Ecto neural progenitor cell (in vitro differentiated cells): ENCODE results near the gene TCIRG1.

Experiments
- DNase-seq: peaks from one replicate; pipeline ENCODE4 v3.0.0-alpha.2; 2018; ENCODE audit warnings: low spot score

The TCIRG1 gene

DNA sequence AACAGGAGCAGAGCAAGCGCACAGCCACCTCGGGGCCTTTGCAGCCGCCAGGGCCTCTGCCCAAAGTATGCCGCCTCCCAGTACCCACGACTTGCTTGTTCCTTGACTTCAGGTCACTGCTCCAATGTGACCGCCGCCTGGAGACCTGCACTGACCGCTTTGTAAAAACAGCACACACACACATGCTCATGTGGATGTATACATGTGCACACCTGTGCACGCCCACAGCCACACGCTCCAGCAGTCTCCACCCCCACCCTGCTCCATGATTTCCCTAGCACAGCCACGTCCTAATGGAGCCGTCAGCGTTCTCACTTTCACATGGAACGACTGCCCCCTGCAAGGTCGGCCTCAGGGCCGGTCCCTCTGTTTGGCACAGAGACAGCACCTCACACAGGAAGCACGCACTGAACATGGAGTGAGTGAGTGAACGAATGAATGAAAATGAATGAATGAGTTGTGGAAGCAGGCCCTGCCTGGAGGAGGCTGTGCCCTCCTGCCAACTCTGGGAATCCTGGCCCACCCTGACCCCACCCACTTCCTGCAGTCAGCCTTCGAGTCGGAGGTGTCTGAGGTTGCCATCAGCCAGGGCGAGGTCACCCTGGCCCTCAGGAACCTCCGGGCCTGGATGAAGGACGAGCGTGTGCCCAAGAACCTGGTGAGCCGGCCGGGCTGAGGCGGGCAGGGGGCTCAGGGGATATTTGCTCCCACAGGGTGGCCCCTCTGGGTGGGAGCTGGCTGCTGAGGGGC lies 20.7 kb upstream of the TCIRG1 start:
- no peak for DNase-seq

DNA sequence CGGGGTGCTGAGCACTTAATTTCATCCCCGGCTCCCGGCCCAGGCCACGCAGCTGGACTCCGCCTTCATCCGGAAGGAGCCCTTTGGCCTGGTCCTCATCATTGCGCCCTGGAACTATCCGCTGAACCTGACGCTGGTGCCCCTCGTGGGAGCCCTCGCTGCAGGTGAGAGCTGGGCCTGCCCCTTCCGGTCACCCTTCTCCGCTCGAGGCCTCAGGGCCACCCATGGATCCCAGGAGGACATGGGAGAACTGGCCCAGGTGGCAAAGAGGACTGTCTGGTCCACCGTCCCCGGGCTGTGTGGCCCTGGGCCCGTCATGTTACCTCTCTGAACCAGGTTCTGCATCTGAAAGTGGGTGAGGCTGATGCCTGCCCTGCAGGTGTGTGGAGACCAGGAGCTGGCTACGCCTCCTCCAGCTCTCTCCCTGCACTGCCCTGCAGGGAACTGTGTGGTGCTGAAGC lies 20.1 kb upstream of the TCIRG1 start:
- DNase-seq, result no peak

DNA sequence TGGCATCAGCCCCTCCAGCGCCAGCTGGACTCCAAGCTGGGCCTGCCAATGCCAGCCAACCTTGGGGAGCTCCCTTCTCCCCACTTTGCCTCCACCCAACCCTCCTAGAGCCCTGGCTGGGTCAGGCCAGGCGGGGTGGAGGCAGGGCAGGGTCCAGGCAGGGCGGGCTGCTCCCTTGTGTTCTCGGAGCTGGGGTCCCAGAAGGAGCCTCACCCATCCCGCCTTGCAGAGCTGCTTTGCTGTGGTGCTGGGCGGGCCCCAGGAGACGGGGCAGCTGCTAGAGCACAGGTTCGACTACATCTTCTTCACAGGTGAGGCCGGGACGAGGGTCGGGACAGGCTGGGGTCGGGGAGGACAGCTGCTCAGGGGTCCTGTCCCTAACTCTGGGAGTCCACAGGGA lies 19.3 kb upstream of the TCIRG1 start:
- no peak for DNase-seq

DNA sequence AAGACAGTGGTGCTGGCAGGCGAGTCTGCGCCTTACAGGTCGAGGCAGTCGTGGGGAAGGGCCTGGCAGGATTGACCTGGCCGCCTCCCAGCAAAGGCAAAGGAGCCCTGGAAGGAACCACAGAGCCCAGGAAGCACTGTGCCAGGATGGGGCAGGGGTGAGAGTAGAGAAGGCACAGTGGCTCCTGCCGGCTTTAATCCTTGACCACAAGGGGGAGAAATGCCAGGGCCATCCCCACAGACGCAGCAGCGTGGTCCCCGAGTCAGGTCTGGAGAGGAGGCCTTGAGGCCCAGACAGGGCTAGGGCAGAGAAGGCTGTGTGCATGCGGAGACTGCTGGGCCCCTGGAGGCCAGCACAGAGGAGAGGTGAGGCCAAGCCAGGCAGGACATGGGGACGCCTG lies 18.2 kb upstream of the TCIRG1 start:
- peak; percentile 61 for DNase-seq

DNA sequence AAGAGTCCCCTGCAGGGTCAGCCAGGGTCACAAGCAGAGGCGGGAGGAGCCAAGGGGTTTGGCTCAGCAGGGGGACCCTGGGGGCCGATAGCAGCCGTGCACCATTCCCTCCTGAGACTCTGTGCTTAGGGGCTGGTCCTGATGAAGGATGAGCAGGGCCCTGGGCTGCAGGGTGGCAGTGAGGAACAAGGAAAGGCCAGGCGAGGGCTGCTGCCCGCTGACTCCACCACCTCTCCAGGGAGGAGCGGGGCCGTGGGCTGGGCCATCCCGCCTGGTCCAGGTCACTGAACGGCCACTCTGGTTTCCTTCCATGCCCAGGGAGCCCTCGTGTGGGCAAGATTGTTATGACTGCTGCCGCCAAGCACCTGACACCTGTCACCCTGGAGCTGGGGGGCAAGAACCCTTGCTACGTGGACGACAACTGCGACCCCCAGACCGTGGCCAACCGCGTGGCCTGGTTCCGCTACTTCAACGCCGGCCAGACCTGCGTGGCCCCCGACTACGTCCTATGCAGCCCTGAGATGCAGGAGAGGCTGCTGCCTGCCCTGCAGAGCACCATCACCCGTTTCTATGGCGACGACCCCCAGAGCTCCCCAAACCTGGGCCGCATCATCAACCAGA lies 17.5 kb upstream of the TCIRG1 start:
- DNase-seq, result peak; percentile 68

DNA sequence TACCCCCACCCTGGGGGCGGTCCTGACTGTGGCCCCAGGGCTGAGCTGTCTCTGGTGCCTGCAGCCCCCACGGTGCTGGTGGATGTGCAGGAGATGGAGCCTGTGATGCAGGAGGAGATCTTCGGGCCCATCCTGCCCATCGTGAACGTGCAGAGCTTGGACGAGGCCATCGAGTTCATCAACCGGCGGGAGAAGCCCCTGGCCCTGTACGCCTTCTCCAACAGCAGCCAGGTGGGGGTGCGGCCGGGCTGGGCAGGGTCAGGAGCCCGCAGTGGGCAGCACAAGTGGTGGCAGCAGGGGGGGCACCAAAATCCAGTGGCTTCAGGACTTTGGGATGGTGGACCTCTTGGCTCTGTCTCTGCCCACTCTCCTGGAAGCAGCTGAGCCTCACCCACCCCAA lies 16.3 kb upstream of the TCIRG1 start:
- DNase-seq, result no peak

DNA sequence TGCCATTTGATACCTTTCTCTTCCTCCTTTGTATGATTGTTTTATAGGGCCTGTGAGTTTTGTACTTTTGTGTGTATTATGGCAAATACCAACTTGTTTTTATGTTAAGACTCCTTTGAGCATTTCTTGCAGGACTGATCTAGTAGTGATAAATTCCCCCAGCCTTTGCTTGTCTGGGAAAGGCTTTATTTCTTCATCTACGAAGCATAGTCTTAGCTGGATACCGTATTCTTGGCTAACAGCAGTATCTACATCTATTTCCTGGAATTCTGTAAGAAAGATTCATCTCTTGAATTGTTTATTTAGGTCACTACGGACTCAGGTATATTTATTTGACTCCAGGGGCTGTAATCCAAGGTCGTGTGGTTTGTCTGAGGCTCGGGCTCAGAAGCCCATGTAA lies 14.3 kb upstream of the TCIRG1 start:
- no peak for DNase-seq

DNA sequence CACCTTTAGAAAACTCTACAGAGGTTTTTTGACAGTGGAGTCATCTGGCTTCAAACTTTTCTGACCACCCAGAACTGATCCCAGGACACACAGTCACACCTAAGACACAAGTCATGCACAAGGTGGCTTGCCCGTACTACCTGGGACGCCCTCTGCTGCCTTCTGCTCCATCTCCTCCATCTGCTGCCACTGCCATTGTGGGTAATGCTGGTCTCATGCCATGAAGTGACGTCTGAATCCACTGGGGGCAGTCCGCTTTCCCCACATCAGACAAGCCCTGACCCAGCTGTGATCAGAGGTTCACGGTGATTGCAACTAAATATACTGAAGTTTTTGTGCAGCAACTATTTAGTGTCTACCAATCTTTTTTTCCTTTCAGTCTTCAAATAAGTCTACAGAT lies 13.8 kb upstream of the TCIRG1 start:
- DNase-seq, result no peak

DNA sequence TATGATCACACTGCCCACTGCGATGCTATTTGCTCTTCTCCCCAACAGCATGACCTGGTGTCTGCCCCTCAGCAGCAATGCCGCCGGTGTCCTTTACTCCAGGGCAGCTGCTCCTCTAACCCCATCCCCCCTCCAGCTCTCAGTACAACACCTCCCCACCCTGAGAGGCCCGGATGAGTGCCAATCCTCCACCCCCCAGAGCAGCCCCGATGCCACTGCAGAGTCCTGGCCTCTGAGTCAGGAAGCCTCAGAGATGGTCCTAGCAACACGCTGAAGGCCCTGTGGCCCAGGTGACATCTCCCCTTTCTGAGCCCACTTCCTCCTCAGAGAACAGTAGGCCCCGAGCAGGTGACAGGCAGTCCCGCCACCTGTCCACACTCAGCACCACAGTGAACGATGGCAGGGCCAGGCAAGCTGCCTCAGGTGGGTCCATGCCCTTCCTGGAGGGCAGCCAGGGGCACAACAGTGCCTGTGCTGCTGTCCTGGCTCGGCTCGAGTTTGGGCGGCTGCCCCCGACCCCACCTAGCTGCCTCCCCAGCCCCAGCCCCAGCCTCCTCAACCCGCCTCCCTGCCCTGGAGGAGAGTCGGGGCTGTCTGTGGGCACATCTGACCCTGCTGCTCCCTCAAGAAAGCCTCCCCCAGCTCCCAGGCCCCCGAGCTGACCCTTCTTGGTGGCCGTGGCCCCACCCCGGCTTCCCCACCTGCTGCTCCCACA lies 12.3 kb upstream of the TCIRG1 start:
- DNase-seq, result no peak

DNA sequence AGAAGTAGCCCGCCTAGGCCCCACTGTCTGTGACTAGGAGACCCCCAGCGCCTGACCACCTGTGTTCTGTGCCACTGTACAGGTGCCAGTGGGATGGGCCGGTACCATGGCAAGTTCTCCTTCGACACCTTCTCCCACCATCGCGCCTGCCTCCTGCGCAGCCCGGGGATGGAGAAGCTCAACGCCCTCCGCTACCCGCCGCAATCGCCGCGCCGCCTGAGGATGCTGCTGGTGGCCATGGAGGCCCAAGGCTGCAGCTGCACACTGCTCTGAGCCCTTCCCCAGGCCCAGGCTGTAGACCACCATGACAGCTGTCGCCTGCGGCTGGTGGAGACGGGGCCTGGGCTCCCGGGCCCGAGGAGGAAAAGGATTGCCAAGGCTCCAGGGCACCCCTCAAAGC lies 11.2 kb upstream of the TCIRG1 start:
- DNase-seq, result no peak

DNA sequence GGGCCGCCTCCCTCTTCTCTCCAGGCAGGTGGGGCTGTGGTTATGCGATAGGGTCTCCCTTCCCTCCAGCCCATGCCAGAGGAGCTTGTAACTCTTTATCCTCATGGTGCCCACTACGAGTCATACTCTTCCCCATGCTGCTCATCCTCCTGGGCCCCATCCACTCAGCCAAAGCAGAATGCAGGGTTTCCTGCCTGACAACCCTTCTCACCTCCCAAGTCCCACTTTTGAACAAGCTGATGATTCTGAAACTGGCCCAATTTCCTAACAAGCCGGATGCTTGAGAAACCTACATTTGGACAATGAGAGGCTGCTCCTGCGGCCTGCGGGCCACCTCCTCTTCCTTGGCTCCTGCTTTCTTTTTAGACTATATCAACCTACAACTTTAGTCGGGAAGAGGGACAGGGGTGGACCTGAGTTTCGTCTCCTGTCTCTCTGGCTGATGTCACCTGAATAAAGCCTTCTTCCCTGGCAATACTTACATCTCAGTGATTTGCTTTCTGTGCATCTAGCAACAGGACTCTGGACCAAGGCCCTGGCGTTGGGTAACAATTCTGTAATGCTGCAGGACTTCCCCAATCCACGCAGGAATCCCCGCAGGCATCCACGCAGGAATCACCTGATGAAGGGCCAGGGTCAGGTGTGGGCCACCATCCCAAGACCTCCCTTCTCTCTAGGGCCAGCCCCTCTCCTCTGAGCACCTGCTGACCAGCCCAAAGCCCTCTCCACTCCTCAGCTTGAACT lies 9.9 kb upstream of the TCIRG1 start:
- no peak for DNase-seq

DNA sequence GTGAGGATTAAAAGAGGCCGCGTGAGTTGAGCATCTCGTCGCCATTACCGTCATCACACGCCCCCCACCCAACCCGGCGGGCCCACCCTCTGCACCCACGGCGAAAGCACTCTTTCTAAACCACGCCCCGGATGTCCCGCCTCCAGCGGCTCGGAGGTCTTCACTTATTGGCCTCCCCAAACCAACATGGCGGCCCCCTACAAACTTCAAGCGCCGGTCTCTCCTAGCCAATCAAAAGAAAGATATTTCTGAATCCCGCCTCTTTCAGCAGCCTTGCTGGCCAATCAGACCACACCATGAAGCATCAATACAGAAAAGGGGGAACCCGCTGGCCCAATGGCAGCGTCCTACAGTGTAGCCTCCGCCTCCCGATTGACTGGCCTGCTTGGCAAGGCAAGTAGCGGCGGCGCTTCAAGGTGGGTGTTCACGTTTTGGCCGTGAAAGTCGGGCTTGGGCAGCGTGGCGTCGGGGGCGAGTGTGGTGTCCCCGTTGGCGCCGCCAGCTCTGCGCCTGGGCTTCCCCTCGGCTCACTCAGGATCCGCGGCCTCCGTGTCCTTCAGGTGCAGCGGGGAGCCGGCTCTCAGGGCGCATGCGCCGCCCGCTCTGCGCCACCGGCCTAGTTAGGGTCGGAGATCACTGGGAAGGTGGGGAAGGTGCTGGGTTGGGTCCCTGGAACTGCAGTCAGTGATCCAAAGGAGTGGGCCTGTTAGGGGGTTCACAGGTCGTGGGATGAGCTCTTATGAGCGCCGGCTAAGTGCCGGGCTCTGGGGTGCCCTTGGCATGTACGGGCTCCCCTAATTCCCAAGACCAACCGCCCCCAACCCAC lies 8.3 kb upstream of the TCIRG1 start, which contains the start of gene NDUFS8:
Gene NDUFS8, plus strand, starts transcription at position 364 of the 826 bp plus-strand sequence. CDS start 1,471 bp downstream, outside the sequence.
- DNase-seq, result peak; percentile 97

DNA sequence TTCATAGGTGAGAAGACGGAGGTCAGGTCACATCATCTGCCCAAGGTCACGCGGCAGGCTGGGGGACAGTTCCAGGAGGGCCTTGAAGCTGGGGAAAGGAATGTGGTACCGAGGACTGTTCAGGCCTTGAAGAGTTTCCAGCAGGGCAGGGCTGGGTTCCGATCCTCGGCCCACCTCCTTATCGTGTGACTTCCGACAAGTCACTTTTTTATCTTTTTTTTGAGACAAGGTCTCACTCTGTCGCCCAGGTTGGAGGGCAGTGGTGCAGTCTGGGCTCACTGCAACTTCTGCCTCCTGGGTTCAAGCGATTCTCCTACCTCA lies 7.7 kb upstream of the TCIRG1 start:
- DNase-seq, result no peak

DNA sequence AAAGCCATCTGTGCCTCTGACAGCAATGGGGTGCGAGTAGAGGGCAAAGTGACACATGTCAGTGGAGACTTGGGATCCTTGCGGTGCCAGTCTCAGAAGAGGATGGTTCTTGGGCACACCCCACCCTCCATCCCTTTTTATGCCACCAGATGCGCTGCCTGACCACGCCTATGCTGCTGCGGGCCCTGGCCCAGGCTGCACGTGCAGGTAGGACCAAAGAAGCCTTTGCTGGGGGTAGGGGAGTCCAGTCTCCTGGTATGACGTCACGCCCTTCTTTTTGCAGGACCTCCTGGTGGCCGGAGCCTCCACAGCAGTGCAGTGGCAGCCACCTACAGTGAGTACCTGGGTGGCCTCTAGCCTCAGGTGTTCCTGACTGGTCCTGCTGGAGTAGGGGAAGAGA lies 6.8 kb upstream of the TCIRG1 start:
- DNase-seq, result no peak

DNA sequence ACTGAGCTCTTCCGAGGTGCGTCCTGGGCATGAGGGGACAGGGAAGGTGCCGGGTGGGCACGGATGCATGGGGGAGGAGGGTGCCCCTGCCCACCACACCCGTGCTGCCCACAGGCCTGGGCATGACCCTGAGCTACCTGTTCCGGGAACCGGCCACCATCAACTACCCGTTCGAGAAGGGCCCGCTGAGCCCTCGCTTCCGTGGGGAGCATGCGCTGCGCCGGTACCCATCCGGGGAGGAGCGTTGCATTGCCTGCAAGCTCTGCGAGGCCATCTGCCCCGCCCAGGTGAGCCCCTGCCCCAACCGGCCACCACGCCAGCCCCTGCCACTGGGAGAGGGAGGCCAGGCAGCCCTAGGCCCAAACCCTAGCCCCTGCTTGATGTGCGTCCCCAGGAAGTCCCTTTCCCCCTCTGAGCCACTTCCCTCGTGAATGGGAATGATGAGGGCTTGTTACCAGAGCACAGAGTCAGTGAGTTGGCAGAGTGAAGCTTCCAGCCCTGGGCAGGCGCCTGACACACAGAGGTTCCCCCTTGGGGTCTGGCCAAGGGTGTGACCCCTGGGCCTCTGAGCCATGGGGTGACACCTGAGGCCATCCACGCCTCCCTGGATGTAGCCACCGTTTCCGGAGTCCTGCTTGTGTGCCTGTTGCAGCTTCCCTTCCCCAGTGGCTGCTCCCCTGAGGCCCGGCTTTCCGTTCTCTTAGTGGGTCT lies 5.7 kb upstream of the TCIRG1 start:
- no peak for DNase-seq

DNA sequence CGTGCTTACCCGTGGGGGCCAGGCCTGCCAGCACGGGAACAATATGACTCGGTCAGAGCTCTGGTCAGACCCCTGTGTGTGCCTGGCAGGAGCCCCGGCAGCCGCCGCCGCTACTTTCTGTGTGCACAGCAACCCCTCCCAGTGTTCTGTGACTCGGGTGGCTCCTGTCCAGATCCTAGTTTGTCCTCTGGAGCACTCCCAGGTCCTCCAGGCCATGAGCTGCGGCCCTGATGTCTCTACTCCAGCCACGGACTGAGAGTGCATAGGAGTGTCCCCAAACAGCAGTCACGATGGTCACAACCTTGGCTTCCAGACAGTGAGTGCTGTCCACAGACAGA lies 5.1 kb upstream of the TCIRG1 start:
- no peak for DNase-seq

DNA sequence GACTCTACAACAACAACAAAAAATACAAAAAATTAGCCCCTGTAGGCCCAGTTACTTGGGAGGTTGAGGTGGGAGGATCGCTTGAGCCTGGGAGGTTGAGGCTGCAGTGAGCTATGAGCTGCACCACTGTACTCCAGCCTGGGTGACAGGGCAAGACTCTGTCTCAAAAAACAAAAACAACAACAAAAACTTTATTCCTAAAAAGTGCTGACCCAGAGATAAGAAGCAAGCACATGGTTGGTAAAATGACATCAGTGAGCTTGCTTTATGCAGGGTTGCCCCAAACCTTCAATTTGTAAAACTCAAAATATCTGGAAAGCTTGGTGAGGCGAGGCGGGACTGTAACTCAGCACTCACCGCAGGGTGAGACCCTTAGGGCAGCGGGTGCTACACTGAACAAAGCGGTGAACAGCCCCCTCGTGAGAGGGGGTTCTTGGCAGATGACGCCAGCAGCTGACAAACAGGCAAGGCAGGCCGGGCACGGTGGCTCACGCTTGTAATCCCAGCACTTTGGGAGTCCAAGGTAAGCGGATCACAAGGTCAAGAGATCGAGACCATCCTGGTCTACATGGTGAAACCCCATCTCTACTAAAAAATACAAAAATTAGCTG lies 3.5 kb upstream of the TCIRG1 start:
- DNase-seq, result no peak

DNA sequence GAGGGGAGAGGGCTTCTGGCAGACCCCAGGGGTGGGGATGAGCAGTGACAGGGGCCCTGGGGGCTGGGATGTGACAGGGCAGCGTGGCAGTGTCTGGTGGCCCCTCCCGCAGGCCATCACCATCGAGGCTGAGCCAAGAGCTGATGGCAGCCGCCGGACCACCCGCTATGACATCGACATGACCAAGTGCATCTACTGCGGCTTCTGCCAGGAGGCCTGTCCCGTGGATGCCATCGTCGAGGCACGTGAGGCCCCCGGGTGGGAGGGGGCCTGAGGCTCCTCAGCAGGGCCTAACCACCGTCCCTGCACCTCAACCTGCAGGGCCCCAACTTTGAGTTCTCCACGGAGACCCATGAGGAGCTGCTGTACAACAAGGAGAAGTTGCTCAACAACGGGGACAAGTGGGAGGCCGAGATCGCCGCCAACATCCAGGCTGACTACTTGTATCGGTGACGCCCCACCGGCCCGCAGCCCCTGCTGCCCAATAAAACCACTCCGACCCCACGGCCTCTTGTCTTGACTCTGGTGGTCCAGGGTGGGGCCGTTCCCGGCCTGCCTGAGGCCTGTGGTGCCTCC lies 2.6 kb upstream of the TCIRG1 start:
- no peak for DNase-seq

DNA sequence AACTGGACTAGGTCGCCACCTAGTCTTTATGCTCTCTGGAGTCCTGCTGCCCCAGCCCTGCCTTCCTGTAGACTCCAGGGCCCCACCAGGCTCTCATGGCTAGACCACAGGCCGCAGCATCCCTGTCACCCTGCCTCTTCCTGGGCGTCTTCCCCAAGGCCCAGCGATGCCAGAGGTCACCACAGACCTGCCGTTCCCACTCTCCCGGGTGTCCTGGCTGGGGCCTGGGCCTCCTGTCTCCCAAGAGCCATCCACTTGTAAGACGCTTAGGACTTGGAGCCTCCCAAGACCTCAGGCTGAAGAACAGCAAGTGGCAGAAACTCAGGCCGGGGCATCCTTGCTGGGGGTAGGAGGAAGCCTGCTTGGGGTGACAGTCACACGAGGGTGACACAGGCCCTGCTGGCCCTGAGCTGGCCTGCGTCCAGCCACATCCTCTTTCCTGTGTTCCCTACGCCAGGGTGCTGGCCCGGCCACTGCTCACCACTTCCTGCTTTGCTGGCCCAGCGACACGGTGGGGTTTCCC lies 2.0 kb upstream of the TCIRG1 start:
- DNase-seq, result no peak
